GM21447 (cell line): ENCODE data around the gene LDLR.
A peak's percentile ranks its signal among the peaks of the same experiment; 100 is the strongest.
"Not testable (repeated sequence)": the region's sequence is repeated elsewhere in the genome, so short reads cannot be mapped to it uniquely, and the experiment has no call there.

Experiments
- ATAC-seq: cut with Tn5 transposase; IDR thresholded peaks from one replicate; pipeline ENCODE4 v1.9.1; 2021; ENCODE audit not compliant: unreplicated experiment

Gene LDLR

DNA sequence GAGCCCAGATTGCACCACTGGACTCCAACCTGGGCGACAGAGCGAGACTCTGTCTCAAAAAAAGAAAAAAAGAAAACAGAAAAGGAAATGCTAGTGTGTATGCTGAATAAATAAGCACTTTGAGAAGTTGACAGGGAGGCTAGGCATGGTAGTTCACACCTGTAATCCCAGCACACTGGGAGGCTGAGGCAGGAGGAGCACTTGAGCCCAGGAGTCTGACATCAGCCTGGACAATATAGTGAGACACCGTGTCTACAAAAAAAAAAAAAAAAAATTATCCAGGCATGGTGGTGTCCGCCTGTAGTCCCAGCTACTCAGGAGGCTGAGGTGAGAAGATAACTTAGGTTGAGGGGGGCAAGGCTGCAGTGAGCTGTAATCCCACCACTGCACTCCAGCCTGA lies 19.1 kb upstream of the LDLR start:
- ATAC-seq: no peak

DNA sequence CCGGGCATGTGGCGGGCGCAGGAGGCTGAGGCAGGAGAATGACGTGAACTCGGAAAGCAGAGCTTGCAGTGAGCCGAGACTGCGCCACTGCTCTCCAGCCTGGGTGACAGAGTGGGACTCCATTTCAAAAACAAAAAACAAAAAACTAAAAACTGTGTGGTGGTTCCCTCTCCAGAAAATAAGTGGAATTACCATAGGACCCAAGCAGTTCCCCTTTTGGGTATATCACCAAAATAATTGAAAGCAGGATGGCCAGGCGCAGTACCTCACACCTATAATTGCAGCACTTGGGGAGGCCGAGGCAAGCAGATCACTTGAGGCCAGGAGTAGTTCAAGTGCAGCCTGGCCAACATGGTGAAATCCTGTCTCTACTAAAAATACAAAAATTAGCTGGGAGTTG lies 15.7 kb upstream of the LDLR start:
- no peak for ATAC-seq

DNA sequence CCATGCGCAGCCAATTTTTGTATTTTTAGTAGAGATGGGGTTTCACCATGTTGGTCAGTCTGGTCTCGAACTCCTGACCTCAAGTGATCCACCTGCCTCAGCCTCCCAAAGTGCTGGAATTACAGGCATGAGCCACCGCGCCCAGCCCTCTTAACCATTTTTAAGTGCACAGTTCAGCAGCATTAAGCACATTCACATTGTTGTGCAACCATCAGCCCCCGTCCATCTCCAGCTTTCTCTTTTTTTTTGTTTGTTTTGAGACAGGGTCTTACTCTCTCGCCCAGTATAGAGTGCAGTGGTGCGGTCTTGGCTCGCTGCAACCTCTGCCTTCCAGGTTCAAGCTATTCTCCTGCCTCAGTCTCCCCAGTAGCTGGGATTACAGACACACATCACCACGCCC lies 12.5 kb upstream of the LDLR start:
- not testable (repeated sequence) for ATAC-seq

DNA sequence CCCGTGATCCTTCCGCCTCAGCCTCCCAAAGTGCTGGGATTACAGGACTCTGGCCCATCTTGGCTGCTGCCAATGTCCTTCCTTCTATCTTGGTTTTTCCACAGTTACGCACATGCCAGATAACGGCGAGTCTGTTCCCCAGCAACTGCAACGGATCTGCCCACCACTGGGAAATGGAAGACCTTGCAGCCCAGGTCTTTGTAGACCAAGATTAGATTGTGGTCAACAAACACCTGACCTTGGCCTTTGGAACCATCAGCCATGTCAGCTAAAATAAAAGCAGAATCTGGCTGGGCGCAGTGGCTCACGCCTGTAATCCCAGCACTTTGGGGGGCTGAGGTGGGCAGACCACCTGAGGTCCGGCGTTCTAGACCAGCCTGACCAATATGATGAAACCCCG lies 10.4 kb upstream of the LDLR start:
- no peak for ATAC-seq

DNA sequence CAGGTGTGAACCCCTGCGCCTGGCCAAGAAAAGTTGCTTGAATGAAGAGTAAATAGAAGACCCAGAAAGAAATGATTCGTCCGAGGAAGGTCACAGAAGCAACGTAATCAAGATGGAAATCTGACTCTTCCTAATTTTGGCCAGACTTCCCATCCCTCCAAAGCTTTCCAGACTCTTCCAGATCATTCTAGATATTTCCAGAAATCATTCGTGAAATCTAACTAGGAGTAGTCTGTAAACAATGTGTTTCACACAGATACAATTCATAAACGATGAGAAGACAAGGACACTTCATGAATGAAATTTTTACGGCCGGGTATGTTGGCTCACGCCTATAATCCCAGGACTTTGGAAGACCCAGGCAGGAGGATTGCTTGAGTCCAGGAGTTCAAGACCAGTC lies 9.3 kb upstream of the LDLR start:
- no peak for ATAC-seq

DNA sequence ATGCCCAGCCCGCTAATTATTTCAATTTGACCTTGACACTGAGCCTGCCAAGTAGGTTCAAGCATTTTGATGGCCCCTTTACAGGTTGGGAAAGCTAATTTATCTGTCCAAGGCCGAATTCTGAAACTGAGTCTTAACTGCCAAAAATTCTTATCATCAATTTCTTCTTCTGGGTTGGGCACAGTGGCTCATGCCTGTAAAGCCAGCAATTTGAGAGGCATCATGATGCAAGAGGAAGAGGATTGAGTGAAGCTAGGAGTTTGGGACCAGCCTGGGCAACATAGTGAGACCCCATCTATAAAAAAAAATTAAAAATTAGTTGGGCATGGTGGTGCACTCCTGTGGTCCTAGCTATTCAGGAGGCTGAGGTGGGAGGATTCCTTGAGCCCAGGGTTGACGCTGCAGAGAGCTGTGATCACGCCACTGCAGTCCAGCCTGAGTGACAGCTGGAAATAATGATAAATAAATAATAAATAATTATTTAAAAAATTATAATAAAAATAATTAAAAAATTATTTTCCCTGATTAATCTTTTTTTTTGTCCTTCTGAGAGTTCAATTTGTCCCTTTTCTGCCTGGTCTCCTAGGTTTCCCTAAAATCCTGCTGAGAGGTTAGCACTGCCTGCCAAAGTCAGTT lies 1.3 kb upstream of the LDLR start:
- no peak for ATAC-seq

DNA sequence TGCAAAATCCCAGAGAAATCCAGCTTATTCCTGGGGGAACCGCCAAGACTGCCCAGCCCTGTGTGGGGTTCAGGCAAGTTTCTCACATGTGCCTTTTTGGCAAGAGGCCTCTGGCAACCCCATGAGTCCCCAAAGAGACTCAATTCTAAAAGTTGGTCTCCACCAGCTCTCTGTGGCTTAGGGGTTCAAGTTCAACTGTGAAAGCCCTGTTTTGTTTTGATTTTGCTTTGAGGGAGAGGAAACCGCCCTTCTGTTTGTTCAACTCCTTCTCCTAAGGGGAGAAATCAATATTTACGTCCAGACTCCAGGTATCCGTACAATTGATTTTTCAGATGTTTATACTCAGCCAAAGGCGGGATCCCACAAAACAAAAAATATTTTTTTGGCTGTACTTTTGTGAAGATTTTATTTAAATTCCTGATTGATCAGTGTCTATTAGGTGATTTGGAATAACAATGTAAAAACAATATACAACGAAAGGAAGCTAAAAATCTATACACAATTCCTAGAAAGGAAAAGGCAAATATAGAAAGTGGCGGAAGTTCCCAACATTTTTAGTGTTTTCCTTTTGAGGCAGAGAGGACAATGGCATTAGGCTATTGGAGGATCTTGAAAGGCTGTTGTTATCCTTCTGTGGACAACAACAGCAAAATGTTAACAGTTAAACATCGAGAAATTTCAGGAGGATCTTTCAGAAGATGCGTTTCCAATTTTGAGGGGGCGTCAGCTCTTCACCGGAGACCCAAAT lies 583 bp upstream of the LDLR start:
- ATAC-seq: no peak

DNA sequence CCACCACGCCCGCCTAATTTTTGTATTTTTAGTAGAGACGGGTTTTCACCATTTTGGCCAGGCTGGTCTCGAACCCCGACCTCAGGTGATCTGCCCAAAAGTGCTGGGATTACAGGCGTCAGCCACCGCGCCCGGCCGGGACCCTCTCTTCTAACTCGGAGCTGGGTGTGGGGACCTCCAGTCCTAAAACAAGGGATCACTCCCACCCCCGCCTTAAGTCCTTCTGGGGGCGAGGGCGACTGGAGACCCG lies 676 bp downstream of the LDLR start:
- ATAC-seq: peak; percentile 3

DNA sequence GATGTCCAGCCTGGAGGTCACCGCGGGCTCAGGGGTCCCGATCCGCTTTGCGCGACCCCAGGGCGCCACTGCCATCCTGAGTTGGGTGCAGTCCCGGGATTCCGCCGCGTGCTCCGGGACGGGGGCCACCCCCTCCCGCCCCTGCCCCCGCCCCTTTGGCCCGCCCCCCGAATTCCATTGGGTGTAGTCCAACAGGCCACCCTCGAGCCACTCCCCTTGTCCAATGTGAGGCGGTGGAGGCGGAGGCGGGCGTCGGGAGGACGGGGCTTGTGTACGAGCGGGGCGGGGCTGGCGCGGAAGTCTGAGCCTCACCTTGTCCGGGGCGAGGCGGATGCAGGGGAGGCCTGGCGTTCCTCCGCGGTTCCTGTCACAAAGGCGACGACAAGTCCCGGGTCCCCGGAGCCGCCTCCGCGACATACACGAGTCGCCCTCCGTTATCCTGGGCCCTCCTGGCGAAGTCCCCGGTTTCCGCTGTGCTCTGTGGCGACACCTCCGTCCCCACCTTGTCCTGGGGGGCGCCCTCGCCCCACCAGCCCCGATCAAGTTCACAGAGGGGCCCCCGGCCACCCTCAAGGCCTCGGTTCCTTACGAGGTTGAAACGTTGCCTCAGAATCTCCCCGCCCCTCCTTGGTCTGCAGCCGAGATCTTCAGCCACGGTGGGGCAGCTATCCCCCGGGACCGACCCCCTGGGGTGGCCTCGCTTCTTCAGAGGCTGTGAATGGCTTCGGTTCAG lies 1.2 kb downstream of the LDLR start:
- peak; percentile 60 for ATAC-seq

DNA sequence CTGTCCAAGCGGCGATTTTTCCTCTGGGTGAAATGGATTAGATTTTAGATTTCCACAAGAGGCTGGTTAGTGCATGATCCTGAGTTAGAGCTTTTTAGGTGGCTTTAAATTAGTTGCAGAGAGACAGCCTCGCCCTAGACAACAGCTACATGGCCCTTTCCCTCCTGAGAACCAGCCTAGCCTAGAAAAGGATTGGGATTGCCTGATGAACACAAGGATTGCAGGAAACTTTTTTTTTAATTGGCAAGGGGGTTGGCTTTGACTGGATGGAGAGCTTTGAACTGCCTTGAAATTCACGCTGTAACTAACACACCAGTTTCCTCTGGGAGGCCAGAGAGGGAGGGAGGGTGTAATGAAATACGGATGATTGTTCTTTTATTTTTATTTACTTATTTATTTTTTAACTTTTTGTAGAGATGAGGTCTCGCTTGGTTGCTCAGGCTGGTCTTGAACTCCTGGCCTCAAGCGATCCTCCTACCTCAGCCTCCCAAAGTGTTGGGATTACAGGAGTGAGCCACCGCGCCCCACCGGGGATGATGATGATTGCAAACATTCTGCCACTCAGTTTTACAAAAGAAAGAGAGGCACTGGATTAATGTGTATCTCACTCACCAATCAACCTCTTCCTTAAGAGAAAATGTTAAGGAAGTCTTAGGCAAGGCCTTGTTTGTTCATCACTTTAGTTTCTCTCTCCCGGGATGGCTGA lies 1.9 kb downstream of the LDLR start:
- no peak for ATAC-seq

DNA sequence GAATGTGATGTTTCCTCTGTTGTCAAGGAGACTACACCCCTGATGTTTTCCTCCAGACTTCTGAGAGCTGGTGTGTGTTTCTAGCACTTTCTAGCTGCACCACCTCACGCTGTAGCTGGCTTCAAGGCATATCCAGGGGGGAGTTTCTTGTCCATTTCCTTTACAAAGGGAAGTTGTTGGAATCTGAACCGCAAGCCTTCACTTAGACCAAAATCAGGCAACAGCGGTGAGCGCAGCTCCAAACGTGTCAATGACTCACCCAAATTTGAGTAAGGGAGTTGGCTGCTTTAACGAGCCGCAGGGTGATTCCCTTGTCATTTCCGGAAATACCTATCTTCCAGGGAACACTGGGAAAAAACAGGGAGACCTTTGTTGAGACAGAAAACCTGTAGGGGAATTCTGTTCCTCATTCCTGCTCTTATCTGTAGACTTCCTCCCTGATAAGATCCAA lies 2.5 kb downstream of the LDLR start:
- ATAC-seq: no peak

DNA sequence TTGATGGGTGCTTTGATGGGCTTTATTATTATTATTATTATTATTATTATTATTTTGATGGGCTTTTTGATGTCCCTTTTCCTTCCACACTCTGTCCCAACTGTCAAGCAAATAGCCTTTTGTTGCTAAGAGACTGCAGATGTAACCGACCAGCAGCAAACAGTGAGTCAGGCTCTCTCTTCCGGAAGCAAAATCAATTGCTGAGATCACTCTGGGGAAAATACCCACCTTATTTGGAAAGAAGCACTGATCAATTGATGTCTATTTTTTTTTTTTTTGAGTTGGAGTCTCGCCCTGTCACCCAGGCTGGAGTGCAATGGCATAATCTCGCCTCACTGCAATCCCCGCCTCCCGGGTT lies 2.9 kb downstream of the LDLR start:
- ATAC-seq: no peak

DNA sequence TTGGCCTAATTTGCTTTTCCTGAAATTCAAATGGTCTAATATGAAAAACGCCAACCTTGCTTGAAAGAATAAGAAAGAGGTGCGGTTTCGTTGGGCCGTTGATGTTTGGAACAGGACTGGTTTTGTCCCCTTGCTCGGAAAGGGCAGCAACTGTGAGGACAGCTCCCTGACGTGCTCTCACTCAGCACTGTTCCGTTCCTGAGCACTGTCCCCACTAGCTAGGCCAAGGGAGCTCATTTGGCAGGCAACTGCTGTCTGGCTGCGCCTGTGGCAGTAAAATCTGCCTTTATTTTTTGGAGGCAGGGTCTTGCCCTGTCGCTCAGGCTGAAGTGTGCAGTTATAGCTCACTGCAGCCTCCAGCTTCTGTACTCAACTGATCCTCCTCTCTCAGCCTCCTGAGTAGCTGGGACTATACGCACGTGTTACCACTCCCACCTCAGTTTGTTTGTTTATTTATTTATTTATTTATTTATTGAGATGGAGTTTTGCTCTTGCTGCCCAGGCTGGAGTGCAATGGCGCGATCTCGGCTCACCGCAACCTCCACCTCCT lies 4.5 kb downstream of the LDLR start:
- ATAC-seq: no peak

DNA sequence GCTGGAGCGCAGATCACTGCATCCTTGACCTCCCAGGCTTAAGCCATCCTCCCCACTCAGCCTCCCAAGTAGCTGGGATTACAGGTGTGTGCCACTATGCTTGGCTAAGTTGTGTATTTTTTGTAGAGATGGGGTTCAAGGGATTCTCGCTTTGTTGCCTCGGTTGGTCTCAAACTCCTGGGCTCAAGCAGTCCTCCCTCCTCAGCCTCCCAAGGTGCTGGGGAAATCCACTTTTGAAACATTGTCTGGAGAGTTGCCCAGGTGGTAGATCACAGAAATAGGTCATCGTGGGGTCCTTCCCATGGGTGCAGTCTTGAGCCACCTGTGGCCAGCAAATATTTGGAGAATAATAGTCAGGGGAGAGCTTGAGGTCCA lies 5.2 kb downstream of the LDLR start:
- ATAC-seq: no peak

DNA sequence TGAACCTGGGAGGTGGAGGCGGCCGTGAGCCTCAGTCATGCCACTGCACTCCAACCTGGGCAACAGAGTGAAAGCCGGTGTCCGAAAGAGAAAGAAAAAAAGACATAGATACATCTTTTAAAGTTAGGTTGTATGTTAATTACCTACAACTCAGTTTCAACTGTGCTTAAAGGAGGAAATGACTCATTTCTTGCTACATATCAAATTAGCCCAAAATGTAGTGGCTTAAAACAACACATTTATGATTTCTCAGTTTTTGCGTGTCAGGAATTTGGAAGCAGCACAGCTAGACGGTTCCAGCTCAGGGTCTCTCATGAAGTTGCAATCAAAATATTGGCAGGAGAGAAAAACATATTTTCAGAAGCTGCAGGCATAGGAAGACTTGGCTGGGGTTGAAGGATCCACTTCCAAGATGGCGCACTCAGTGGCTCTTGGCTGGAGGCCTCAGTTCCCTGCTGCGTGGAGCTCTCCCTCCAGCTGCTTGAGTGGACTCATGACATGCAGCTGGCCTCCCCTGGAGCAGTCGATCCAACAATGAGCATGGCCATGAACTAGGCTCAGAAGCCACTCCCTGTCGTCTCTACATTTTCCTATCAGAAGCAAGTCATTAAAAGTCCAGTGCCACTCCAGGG lies 7.1 kb downstream of the LDLR start:
- ATAC-seq: peak; percentile 53

DNA sequence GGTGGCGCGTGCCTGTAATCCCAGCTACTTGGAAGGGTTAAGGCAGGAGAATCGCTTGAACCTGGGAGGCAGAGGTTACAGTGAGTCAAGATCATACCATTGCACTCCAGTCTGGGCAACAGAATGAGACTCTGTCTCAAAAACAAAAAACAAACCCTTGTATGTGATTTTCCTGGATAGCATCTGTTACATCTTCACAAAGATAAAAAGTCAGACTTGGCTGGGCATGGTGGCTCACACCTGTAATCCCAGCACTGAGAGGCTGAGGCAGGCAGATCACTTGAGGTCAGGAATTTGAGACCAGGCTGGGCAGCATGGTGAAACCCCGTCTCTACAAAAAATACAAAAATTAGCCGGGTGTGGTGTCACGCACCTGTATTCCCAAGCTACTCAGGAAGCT lies 8.1 kb downstream of the LDLR start:
- ATAC-seq: not testable (repeated sequence)

DNA sequence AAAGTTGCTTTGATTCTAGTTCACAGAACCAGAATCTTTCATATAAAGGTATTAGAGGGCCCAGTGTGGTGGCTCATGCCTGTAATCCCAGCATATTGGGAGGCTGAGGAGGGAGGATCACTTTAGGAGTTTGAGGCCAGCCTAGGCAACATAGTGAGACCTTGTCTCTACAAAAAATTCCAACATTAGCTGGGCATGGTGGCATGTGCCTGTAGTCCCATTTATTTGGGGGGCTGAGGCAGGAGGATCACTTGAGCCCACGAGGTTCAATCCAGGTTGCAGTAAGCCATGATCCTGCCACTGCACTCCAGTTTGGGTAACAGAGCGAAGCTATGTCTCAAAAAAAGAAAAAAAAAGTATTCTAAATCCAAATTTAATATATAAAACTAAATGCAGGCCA lies 9.1 kb downstream of the LDLR start:
- no peak for ATAC-seq

DNA sequence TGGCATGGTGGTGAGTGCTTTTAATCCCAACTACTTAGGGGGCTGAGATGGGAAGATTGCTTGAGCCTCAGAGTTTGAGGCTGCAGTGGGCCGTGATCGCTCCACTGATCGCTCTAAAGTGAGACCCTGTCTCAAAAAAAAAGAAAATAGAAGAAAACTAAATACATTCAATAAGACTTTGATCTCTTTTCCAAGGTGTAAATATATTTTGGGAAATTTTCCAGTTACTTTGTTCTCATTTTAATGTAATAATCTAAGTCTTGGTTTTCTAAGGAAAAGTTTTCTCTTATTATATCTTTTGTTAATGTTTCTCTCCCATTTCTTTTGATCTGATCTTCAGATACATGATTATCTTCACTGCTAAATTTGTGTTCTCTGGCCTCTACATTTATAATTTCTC lies 9.6 kb downstream of the LDLR start:
- no peak for ATAC-seq

DNA sequence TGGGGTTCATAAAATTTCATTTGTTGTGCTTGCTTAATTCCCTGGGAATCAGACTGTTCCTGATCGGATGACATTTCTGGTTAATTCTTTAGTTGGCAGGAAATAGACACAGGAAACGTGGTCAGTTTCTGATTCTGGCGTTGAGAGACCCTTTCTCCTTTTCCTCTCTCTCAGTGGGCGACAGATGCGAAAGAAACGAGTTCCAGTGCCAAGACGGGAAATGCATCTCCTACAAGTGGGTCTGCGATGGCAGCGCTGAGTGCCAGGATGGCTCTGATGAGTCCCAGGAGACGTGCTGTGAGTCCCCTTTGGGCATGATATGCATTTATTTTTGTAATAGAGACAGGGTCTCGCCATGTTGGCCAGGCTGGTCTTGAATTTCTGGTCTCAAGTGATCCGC lies 10.8 kb downstream of the LDLR start:
- no peak for ATAC-seq

DNA sequence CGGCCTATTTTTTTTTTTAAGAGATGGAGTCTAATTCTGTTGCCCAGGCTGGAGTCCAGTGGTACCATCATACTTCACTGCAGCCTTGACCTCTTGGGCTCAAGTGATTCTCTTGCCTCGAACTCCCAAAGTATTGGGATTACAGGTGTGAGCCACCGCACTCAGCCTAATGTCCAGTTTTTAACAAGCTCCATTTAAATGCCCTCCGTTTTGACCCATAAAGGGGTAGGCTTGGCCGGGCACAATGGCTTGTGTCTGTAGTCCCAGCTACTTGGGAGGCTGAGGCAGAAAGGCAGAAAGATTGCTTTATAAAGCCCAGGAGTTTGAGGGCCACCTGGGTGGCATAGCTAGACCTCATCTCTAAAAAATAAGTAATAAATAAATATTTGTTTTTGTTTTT lies 11.8 kb downstream of the LDLR start:
- ATAC-seq: no peak

DNA sequence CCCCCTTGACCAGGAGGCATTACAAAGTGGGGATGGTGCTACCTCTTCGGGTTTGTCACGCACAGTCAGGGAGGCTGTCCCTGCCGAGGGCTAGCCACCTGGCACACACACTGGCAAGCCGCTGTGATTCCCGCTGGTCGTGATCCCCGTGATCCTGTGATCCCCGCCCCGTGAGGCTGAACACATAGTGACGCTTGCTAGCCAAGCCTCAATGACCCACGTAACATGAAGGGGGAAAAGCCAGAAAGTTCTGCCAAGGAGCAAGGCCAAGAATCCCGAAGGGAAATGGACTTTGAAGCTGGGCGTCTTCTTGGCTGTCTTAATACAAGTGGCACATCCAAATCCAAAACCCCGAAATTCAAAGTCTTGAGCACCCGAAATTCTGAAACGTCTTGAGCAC lies 13.7 kb downstream of the LDLR start:
- no peak for ATAC-seq
